ENCODE results near the gene BAIAP2.

DNA sequence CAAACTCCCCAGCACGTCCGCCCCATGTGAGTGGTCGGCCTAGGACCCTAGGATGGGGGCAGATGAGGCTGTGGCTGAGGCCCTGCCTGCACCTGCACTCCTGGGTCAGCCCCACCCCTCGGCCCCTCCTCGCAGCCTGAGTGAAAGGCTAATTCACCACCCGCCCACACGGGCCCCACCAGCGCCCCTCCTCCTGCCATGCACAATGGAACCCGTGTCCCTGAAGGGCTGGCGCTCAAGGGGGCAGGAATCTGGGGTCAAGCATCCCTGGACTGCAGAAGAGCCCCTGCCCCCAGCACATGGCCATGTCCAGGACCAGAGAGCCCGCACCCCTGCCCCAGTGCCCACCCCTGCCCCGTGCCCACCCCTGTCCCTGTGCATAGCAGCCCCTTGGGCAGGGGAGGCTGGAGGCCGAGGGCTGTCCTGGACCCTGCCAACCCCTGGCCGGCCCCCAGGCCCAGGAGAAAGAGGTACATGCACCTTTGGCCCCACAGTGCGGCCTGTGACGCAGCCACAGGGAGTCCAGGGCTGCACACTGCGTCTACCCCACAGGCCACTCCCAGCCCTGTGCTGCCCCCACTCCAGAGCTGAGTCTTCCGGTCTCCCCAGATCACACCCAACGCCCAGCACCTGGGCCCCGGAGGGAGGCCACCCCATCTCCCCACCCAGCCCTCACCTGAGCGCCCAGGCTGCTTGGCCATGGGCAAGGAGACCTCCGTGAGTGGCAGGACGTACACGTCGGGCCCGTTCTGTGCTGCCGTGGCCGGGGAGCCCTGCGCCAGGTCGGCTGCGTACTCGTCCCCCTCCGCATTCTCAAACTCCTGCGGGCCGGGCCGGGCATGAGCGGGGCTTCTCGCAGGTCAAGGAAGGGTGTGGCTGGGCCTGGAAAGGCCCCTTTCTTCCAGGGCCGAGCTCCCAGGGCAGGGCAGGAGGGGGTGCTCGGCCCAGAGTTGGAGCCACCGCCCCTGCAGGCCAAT, 95.7 kb downstream of the BAIAP2 start:
- no peak for TF ChIP-seq EZH2phosphoT487 (IDR thresholded peaks at IDR 0.05; ENCODE audit: low read length)
- TF ChIP-seq EZH2 (optimal IDR thresholded peaks at IDR 0.05; ENCODE audit: low read depth, low read length), result no peak
